ENCODE results near the gene PROK2.

PROK2 gene, protein sequence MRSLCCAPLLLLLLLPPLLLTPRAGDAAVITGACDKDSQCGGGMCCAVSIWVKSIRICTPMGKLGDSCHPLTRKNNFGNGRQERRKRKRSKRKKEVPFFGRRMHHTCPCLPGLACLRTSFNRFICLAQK

DNA sequence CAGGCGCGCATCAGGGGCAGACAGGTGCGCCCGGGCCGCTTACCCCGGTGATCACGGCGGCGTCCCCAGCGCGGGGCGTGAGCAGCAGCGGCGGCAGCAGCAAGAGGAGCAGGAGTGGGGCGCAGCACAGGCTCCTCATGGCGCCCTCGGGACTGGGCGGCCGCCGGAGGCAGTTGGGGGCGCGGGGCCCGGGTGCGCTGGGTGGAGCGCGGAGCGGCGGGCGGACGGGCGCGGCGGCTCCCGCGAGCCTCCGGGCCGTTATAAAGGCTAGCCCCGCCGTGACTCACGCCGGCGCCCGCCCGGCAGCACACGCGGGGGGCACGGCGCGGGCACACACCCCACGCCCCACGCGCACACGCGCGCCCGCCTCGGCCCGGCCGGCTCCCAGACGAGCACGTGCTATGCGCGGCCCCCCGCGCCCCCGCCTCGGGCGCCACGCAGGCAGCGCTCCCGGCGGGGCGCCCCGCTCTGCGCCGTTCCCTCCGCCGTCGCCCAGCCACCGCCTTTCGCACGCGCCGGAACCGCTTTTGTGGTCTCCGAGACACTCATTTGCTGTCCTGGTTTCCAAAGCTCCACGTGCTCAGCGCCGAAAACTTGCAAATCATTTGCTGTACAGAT, at the start of gene PROK2:
Gene PROK2, minus strand, starts transcription at position 235 of the 618 bp plus-strand sequence. Its CDS starts 96 bp downstream, at position 139.
- TF ChIP-seq, protein P1, sequence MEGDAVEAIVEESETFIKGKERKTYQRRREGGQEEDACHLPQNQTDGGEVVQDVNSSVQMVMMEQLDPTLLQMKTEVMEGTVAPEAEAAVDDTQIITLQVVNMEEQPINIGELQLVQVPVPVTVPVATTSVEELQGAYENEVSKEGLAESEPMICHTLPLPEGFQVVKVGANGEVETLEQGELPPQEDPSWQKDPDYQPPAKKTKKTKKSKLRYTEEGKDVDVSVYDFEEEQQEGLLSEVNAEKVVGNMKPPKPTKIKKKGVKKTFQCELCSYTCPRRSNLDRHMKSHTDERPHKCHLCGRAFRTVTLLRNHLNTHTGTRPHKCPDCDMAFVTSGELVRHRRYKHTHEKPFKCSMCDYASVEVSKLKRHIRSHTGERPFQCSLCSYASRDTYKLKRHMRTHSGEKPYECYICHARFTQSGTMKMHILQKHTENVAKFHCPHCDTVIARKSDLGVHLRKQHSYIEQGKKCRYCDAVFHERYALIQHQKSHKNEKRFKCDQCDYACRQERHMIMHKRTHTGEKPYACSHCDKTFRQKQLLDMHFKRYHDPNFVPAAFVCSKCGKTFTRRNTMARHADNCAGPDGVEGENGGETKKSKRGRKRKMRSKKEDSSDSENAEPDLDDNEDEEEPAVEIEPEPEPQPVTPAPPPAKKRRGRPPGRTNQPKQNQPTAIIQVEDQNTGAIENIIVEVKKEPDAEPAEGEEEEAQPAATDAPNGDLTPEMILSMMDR (IDR thresholded peaks at IDR 0.05), result no peak
- no peak for TF ChIP-seq ZFX (IDR thresholded peaks at IDR 0.05; ENCODE audit: borderline replicate concordance)
- no peak within 1 kb of the TSS for H3K27ac ChIP-seq

DNA sequence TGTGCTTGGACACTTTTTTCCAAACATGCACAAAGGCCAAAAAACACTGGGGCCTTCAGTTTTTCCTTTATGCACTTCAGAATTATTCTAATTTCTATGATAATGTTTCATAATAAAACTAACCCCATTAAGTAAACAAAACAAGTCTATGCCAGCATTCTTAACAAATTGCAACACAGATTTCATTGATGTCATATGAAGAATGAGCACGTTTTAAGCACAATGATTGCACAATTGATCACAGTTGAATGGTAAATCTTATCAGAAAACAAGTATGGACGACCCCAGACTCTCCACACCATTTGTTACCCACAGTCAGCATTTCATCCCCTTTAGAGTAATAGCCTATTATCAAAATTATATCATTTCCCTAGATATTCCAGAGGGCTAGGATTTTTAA, 46.7 kb upstream of the PROK2 start:
- no peak for TF ChIP-seq ZFX (IDR thresholded peaks at IDR 0.05; ENCODE audit: borderline replicate concordance)
- TF ChIP-seq, protein P1 (IDR thresholded peaks at IDR 0.05), result no peak
- H3K27ac ChIP-seq, result no peak overlapping the region

DNA sequence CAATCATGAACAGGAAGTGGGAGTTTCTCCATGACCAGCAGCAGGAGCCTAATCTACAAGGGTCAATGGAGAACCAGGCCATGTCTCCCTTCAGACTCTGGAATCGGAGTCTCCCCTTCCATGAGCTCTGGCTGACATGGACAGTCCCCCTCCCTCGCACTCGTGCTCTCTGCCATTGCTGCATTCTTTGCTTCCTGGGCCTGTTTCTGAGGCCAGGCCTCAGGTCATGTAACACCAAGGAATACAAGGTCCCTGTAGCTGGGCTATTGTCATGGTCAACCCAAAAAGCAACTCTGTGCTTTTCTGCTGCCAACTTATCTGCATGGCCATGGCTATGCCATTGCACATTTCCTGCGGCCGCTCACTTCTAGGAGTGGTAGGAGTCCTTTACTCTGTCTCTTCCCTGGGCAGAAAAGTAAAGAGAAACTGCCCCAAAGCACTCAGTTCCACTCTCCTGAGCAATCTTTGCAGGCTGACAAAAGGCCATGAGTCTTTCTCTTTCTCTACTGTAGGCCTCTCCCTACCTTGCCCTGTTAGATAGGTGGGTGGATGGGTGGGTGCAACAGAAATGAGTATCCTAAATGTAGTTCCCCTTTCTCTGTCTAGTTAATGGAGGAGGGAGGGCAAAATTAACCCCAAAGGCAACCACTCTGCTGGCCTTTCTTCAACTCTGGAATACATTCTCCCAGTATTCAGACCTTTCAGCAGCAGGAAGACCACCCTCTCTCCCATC, 40.8 kb upstream of the PROK2 start:
- TF ChIP-seq, protein P1 (IDR thresholded peaks at IDR 0.05), result no peak
- no peak for TF ChIP-seq ZFX (IDR thresholded peaks at IDR 0.05; ENCODE audit: borderline replicate concordance)
- no peak overlapping the region for H3K27ac ChIP-seq

DNA sequence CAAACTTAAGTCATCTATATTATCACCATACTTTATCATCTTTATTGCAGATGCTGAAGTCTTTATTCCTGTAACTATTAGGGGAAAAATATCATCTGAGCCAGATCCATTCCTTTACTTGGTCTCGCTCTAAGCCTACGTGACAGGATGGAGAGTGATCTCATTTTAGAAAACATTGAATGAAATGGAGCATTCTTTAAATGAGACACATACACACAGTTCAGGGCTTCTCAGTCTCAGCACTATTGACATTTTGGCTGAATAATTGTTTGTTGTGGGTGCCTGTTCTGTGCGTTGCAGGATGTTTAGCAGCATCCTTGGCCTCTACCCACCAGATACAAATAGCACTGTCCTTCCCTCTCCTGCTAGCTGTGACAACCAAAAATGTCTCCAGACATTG, 36.2 kb upstream of the PROK2 start:
- H3K27ac ChIP-seq, result no peak overlapping the region
- TF ChIP-seq, protein P1 (IDR thresholded peaks at IDR 0.05), result no peak
- TF ChIP-seq ZFX (IDR thresholded peaks at IDR 0.05; ENCODE audit: borderline replicate concordance), result no peak

DNA sequence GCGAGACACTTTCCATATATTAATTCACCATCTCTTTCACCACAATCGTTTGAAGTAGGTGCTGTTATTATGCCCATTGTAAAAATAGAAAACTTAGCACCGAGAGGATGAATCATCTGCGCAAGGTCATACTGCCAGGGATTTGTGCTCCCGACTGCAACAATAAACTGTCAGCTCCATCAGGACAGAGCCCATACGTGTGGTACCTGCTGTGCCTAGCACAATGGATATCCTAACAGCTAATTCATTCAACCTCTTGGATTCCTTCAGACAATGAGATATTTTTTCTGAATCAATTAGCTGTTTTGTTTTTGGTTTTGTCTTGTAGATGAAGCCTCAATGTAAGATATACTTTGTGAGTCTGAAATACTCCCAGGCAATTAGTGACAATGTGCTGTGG, 32.3 kb upstream of the PROK2 start:
- TF ChIP-seq, protein P1 (IDR thresholded peaks at IDR 0.05), result no peak
- TF ChIP-seq ZFX (IDR thresholded peaks at IDR 0.05; ENCODE audit: borderline replicate concordance), result no peak

DNA sequence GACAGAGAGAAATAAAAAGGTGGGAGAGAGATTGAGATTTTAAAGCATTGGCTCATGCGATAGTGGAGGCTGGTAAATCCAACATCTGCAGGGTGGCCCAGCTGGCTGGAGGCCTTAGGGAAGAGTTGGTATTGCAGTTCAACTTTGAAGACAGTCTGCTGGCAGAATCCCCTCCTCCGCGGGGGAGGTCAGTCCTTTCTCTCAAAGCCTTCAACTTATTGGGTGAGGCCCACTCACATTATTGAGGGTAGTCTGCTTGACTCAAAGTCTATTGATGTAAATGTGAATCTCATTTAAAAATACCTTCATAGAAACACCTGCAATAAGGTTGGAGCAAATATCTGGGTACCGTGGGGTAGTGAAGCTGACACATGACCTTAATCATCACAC, 31.8 kb upstream of the PROK2 start:
- no peak overlapping the region for H3K27ac ChIP-seq

More for the DNA sequence above, 32.3 kb upstream of the PROK2 start:
- H3K27ac ChIP-seq, result no peak overlapping the region

More for the DNA sequence above, 31.8 kb upstream of the PROK2 start:
- TF ChIP-seq, protein P1 (IDR thresholded peaks at IDR 0.05), result no peak
